Measurements from ENCODE around the gene NHLRC2. TPM values are rescaled to one million over a fixed set of nuclear protein-coding genes. Genes with fewer than 3 reads are reported as not detected.
"Not testable (repeated sequence)": the region's sequence is repeated elsewhere in the genome, so short reads cannot be mapped to it uniquely, and the experiment has no call there.

NHLRC2 gene, protein sequence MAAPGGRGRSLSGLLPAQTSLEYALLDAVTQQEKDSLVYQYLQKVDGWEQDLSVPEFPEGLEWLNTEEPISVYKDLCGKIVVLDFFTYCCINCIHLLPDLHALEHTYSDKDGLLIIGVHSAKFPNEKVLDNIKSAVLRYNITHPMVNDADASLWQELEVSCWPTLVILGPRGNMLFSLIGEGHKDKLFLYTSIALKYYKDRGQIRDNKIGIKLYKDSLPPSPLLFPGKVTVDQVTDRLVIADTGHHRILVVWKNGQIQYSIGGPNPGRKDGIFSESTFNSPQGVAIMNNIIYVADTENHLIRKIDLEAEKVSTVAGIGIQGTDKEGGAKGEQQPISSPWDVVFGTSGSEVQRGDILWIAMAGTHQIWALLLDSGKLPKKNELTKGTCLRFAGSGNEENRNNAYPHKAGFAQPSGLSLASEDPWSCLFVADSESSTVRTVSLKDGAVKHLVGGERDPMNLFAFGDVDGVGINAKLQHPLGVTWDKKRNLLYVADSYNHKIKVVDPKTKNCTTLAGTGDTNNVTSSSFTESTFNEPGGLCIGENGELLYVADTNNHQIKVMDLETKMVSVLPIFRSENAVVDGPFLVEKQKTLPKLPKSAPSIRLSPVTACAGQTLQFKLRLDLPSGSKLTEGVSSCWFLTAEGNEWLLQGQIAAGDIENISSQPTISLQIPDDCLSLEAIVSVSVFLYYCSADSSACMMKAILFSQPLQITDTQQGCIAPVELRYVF
- 43.8 TPM for total RNA-seq

DNA sequence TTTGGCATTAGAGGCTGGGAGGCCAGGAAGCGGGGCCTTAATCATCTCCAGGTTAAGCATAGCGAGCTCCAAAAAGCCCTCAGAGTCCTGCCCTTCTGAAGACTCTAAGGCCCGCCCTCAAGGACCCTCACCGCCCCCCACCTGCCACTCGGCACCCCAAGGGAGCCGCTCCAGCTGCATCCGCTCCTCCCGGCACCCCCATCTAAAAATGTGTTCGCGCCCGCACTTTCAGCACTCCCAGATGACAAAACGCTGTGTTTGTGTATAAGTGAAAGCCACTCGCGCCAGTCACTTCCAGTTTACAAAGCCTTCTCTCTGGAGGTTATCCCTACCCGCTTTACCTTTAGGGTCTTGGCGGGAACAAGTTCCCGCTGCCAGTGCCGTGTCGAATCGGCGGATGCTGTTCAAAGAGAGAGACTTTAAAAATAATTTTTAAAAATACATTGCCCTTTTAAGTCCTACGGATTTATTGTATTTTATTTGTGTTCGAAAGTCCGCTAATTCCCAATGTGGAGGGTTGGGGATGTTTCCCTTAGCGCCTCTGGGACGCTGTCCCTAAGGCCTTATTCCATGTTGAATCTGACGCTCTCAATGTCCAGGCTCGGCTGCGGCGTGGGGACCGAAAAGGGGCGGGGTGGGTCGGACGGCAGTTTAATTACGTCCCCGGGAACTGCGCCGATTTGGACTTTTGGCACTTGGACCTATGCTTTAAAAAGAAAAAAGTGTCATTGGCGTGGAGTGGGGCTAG is at the start of gene NHLRC2, which contains the start of gene DCLRE1A:
TSS of gene NHLRC2 (plus strand) at position 649 of the 748 bp plus-strand sequence. CDS start 212 bp downstream, outside the sequence.
TSS of gene DCLRE1A (minus strand) at position 70 of the 748 bp plus-strand sequence. CDS start 900 bp downstream, outside the sequence.
- DNase-seq: peak; percentile 90

DNA sequence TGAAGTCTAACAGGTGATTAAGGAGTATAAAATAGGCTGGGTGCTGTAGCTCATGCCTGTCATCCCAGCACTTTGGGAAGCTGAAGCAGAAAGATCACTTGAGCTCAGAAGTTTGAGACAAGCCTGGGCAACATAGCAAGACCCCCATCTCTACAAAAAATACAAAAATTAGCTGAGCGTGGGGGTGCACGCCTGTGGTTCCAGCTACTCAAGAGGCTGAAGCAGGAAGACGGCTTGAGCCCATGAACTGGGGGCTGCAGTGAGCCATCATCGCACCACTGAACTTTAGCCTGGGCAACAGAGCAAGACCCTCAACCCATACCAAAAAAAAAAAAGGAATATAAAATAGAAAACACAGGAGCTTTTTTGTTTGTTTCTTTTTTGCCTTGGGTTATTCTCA is 48.0 kb upstream of the NHLRC2 start:
- DNase-seq: no peak

GRCh38 chr10:113808168-113808567 is 46.3 kb upstream of the NHLRC2 start:
- DNase-seq: no peak

- not testable (repeated sequence) for DNase-seq
Observed at GRCh38 chr10:113814700-113815099, 39.8 kb upstream of the NHLRC2 start.

- DNase-seq: peak; percentile 12
Observed at GRCh38 chr10:113819989-113820388, 34.5 kb upstream of the NHLRC2 start.

GRCh38 chr10:113820507-113820906 is 34.0 kb upstream of the NHLRC2 start:
- DNase-seq: no peak

DNA sequence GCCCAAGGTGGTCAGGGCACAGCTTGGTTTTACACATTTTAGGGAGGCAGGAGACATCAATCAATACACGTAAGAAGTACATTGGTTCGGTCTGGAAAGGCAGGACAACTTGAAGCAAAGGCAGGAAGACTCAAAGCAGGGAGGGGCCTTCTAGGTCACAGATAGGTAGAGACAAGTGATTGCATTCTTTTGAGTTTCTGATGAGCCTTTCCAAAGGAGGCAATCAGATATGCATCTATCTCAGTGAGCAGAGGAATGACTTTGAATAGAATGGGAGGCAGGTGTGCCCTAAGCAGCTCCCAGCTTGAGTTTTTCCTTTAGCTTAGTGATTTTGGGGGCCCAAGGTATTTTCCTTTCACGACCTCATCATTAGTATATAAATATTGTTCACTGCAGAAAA is 33.2 kb upstream of the NHLRC2 start:
- DNase-seq: not testable (repeated sequence)

DNA sequence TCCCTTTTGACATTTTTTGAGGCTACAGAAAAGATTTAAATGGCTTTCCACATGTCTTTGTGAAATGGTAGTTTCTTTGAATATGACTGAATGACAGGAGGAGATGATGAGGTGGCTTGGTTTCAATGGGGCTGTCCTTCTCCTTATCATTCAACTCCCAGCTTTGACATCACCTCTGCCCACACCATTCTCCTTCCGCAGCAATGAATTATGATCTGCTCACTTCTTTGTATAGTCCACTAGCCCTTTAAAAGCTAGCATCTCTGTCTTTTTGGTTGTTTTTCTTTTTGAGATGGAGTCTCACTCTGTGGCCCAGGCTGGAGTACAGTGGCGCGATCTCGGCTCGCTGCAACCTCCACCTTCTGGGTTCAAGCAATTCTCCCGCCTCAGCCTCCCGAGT is 32.3 kb upstream of the NHLRC2 start:
- DNase-seq: no peak

- DNase-seq: peak; percentile 40
Observed at GRCh38 chr10:113823389-113823788, 31.1 kb upstream of the NHLRC2 start.

- no peak for DNase-seq
Observed at GRCh38 chr10:113825791-113826190, 28.7 kb upstream of the NHLRC2 start.

DNA sequence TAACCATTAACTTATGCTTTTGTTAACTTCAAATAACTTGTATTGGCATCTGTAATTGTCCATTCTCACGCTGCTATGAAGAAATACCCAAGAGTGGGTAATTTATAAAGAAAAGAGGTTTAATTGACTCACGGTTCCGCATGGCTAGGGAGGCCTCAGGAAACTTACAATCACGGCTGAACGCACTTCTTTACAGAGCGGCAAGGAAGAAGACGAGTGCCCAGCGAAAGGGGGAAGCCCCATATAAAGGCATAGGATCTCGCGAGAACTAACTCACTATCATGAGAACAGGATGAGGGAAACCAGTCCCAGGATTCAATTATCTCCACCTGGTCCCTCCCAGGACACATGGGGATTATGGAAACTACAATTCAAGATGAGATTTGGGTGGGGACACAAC is 25.9 kb upstream of the NHLRC2 start:
- DNase-seq: not testable (repeated sequence)

GRCh38 chr10:113842171-113842570 is 12.3 kb upstream of the NHLRC2 start:
- no peak for DNase-seq

DNA sequence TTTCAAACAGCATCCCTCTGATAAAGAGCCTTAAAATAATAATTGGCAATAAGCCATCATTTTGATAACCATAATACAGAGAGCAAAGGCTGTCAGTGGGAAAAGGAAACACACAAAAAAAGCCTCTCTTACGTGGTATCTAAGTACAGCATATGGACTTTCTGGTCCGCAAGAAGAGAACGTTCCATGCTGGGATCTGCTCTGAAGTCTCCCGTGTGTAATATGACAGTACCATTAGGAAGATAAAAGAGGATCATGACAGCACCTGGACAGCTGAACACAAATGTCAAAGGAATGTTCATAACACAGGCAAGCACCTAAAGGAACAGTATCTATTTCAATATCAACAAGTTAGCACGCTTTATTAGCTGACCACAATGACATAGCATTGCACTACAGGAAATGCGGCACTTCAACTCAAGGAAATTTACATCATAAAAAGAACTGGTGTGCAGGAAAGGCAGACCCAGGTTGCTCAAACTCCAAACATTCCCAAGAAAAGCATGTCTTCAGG is 10.4 kb upstream of the NHLRC2 start:
- DNase-seq: no peak

GRCh38 chr10:113846036-113846435 is 8.4 kb upstream of the NHLRC2 start:
- no peak for DNase-seq

DNA sequence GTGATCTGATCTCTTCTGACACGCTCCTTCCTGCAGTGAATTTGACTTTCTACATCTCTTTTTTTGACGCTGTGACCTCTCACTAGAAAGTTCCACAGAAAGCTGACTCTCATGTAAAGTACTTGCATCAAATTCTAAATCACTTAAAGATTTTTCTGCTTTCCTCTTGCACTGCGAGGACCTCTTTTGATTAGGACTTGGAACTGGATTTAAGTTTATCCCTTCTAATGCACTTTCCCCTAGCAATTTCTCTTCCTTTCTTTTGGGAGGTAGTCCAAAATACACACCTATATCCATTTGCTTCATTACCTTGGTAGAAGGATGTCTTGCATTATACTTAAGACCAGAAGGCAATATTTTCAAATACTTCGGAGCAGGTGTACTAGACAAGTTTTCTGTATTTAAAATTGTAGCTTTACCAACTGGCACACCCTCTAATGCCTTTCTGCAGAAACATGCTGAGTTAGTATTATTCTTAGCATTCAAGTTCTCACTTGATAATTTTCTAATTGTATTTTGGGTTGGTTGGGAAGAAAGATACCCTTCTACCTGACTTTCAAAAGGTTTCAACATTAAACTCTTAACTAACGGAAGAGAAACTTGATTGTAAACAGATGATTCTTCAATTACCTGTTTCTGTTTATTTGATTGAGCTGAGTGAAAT is 5.2 kb upstream of the NHLRC2 start:
- DNase-seq: no peak

DNA sequence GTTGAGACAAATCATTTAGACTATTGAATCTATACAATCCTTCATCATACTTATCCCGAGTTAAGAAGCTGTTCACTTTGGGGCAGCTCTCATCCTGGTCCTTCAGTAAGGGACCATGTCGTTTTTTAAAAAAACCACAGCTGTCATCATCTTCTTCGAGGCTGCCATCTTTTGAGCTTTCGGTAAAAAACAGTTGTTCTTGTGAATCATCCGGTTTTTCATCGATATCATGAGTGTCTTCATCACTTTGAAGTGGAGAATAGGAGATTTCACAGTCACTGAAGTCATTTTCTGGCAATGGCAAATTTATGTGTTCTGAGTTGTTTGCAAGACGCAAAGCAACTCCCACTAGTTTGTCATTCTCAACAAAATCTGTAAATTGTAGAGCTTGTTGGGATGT is 4.5 kb upstream of the NHLRC2 start:
- no peak for DNase-seq

DNA sequence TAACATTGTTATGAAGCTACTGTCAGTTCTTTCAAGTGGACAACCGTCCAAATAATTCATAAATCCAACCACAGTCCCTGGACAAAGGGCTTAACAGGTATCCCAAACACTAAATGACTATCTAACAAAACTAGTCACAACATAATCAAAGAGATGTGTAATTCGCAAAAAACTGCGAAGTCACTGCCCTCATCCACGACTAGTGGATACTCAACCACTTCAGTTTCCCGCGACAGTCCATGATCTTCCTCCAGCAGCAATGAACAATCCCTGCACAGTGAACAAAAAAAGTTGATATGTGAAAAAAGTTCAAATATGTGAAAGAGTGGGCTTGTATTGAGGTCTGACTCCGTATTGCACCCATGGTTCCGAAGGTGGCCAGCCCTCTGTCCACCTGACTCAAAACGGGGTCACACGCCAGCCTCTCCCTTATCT is 866 bp upstream of the NHLRC2 start:
- no peak for DNase-seq

DNA sequence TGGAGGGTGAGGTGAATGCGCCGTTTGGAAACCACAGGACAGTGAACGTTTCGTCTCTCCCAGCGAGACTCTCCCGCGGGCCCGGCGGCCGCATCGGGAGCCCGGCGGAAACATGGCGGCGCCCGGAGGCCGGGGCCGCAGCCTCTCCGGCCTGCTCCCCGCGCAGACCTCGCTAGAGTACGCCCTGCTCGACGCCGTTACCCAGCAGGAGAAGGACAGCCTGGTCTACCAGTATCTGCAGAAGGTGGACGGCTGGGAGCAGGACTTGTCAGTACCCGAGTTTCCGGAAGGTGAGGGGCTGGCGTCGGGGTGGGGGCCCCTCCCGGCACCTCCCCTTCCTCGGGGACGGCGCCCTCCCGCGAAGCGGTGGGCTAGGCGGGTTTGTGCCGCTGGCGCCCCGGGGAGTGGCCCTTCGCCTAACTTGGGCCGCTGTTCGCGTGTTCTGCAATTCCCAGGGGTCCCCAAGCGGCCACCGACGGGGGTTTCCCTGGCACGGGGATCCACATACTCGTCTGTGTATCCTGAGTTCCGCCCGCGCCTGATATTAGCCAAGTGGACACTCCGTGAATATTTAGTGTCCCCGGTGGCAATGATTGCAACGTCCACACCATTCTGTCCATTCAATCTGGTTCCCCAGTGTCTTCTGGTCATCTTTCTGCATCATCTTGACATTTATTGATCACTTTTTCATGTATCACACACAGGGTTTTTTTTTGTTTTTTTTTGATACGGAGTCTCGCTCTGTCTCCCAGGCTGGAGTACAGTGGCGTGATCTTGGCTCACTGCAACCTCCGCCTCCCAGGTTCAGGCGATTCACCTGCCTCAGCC is 514 bp downstream of the NHLRC2 start:
- DNase-seq: peak; percentile 69

- DNase-seq: peak; percentile 1
Observed at GRCh38 chr10:113856563-113856962, 2.1 kb downstream of the NHLRC2 start.

DNA sequence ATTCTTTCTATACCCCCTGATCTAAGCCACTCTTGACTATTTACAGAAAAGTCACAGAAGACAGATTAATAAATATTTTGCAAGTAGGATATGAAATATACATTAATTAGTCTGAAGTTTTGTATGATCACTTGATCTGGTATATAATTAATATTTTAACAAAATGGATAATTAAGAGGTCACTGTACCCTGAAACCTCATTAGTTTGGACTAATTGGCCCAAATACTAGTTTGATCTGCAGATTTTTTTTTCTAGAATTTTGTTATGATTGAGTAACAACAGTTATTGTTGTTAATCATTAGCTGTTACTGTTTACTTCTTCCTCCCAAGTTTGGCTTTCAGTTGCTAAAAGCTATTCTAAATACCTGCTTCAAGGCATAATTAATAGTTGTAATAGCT is 2.7 kb downstream of the NHLRC2 start:
- no peak for DNase-seq

DNA sequence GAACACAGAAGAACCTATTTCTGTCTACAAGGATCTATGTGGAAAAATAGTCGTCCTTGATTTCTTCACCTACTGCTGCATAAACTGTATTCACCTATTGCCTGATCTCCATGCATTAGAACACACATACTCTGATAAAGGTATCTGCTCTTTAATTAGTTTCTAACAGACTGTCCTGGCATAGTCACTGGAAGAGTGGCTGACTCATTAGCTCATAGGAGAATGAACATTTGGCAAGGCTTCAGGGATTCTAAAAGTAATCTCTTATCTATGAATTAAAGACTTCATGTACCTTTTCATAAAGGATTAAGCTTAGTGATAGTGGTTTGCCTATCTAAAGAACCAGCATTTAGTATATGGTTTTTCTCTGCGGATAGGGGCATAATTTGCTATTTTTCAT is 4.1 kb downstream of the NHLRC2 start:
- no peak for DNase-seq
